H1 (cell line): ENCODE measurements around the gene GBA2. TPM values are rescaled to one million over a fixed set of nuclear protein-coding genes. Genes with fewer than 3 reads are reported as not detected.
A peak's percentile ranks its signal among the peaks of the same experiment; 100 is the strongest.

Experiments used
- ASH2L ChIP-seq: fragments of 200-600, 300-600 bp; sonication (generic); IDR thresholded peaks from one replicate; pipeline ENCODE4 v1.7.1; 2017; ENCODE audit warnings: low read length
- BACH1 ChIP-seq: IDR thresholded peaks from 2 replicates; pipeline ENCODE4 v1.6.1; 2012; ENCODE audit warnings: low read length, improper control_type of control experiment
- EZH2 ChIP-seq: fragments of 200-600 bp; sonication (generic); IDR thresholded peaks from 2 replicates; pipeline ENCODE4 v1.7.1; 2012; ENCODE audit warnings: low read depth, mild to moderate bottlenecking, moderate library complexity, low read length, inconsistent platforms; ENCODE audit not compliant: severe bottlenecking
- HDAC2 ChIP-seq, 2 experiments: fragments of 300-600 bp in 1 of 2; sonication (generic) in 1 of 2; IDR thresholded peaks; 2 replicates each; pipeline ENCODE4 v1.6.1; 2011 to 2012; ENCODE audit warnings: low read depth in 2 of 2, low read length in 2 of 2, mild to moderate bottlenecking in 2 of 2, moderate library complexity in 2 of 2, borderline replicate concordance in 1 of 2, inconsistent platforms in 1 of 2
- MAFK ChIP-seq: IDR thresholded peaks from 2 replicates; pipeline ENCODE4 v1.6.1; 2012; ENCODE audit warnings: low read depth, mild to moderate bottlenecking, improper control_type of control experiment, low read length
- MAX ChIP-seq: IDR thresholded peaks from 2 replicates; pipeline ENCODE4 v1.6.1; 2012; ENCODE audit warnings: inconsistent platforms
- NANOG ChIP-seq: IDR thresholded peaks from 2 replicates; pipeline ENCODE4 v1.6.1; 2011; ENCODE audit warnings: low read length, low read depth, mild to moderate bottlenecking, inconsistent platforms; ENCODE audit not compliant: insufficient read depth, poor library complexity, severe bottlenecking
- RBBP5 ChIP-seq: IDR thresholded peaks from 2 replicates; pipeline ENCODE4 v1.7.1; 2012; ENCODE audit warnings: low read depth, mild to moderate bottlenecking, inconsistent platforms, low read length, moderate library complexity, borderline replicate concordance
- RFX5 ChIP-seq: IDR thresholded peaks from 2 replicates; pipeline ENCODE4 v1.6.1; 2011; ENCODE audit warnings: low read depth, low read length, improper control_type of control experiment, borderline replicate concordance
- RNF2 ChIP-seq: fragments of 200-900, 300-1000 bp; sonication (generic); IDR thresholded peaks from 2 replicates; pipeline ENCODE4 v1.7.1; 2016; ENCODE audit warnings: borderline replicate concordance, low read depth, mild to moderate bottlenecking, antibody characterized with exemption, low read length; ENCODE audit not compliant: poor library complexity, severe bottlenecking; ENCODE audit errors: missing control alignments
- SIN3A ChIP-seq, 2 experiments: IDR thresholded peaks in 1 of 2; conservative IDR thresholded peaks in 1 of 2; 2 replicates each; pipeline ENCODE4 v1.6.1; 2011 to 2012; ENCODE audit warnings: low read length in 2 of 2, improper control_type of control experiment in 1 of 2, low read depth in 1 of 2, mild to moderate bottlenecking in 1 of 2
- SRF ChIP-seq: IDR thresholded peaks from 2 replicates; pipeline ENCODE4 v1.6.1; 2011; ENCODE audit warnings: mild to moderate bottlenecking, low read depth, low read length, moderate library complexity
- TCF12 ChIP-seq: IDR thresholded peaks from 2 replicates; pipeline ENCODE4 v1.6.1; 2011; ENCODE audit warnings: low read depth, mild to moderate bottlenecking, low read length
- polyA plus RNA-seq, 7 experiments: library from polyadenylated mRNA; depleted of rRNA in 3 of 7; stranded (reverse) in 5 of 7; unstranded in 2 of 7; fragments of >200 nt in 5 of 7; fragments of 200-250 nt in 2 of 7; gene quantifications; 1 replicate in 5 of 7; 2 replicates in 1 of 7; 4 replicates in 1 of 7; pipeline versions ENCODE4 v1.2.1 to v1.2.3, GENCODE V29; 2011 to 2013; ENCODE audit warnings: missing spikeins in 2 of 7, mixed read lengths in 2 of 7
- total RNA-seq: library from RNA; stranded (reverse); fragmentation: NEBNext Ultra II Directional; extraction: Animal tissue kit (Norgen Biotek cat#: 25700); gene quantifications from 2 replicates; pipeline ENCODE4 v1.2.1, GENCODE V29; 2021
- TF ChIP-seq, protein P1 (sequence below): IDR thresholded peaks from 2 replicates; pipeline ENCODE4 v1.6.1; 2012; ENCODE audit warnings: inconsistent platforms
- TF ChIP-seq, protein P2 (sequence below): IDR thresholded peaks from 2 replicates; pipeline ENCODE4 v1.6.1; 2011; ENCODE audit warnings: low read depth, mild to moderate bottlenecking, low read length; ENCODE audit not compliant: insufficient read depth

GBA2 gene
- total and polyA plus RNA-seq, 2 of the 8 experiments (the other 6 are each of a cell fraction or from before 2014, with no cell fraction given): 64.2 to 71.9 TPM

GRCh38 chr9:35690614-35691333 lies 58.3 kb downstream of the GBA2 start (continued):
- no peak for TF ChIP-seq MAFK
- peak; percentile 80 for TF ChIP-seq ASH2L
- no peak for TF ChIP-seq RBBP5
- TF ChIP-seq TCF12: no peak
- TF ChIP-seq NANOG: no peak
- TF ChIP-seq RFX5: no peak
- TF ChIP-seq MAX: 0 out of 2 replicates have a peak, but pooled peaks have one; percentile 27
- TF ChIP-seq EZH2: no peak
- no peak for TF ChIP-seq BACH1
- no peak for TF ChIP-seq RNF2
- TF ChIP-seq SIN3A (conservative IDR thresholded peaks at IDR 0.05 in 1 of 2, IDR thresholded peaks at IDR 0.05 in 1 of 2; ENCODE audit: low read depth in 1 of 2, low read length in 2 of 2): 0 out of 4 replicates have a peak, but pooled peaks of 1 of the 2 experiments have one; percentile 45
- TF ChIP-seq, protein P1, sequence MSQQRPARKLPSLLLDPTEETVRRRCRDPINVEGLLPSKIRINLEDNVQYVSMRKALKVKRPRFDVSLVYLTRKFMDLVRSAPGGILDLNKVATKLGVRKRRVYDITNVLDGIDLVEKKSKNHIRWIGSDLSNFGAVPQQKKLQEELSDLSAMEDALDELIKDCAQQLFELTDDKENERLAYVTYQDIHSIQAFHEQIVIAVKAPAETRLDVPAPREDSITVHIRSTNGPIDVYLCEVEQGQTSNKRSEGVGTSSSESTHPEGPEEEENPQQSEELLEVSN: no peak
- TF ChIP-seq, protein P2, sequence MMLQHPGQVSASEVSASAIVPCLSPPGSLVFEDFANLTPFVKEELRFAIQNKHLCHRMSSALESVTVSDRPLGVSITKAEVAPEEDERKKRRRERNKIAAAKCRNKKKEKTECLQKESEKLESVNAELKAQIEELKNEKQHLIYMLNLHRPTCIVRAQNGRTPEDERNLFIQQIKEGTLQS: no peak
- TF ChIP-seq HDAC2 (IDR thresholded peaks at IDR 0.05; ENCODE audit: borderline replicate concordance in 1 of 2, low read depth in 2 of 2, low read length in 2 of 2): 0 out of 4 replicates have a peak, but pooled peaks of 1 of the 2 experiments have one; percentile 38
- TF ChIP-seq SRF: peak; percentile 74
